WTC11 (cell line): ENCODE measurements around the gene GDF7. TPM values are rescaled to one million over a fixed set of nuclear protein-coding genes. Genes with fewer than 3 reads are reported as not detected.

Source experiments
- ATAC-seq: fragments of 200-7000 bp; cut with Tn5 transposase; 2 replicates; pipeline ENCODE4 v1.10.0; 2021; ENCODE audit warnings: mild to moderate bottlenecking, moderate library complexity
- CTCF ChIA-PET: fragments of 300-600 bp; sonication (Branson Sonifier 250); formaldehyde crosslinking; loops from one replicate; lab custom pipeline; 2021; ENCODE audit warnings: antibody characterized with exemption; lab: Charles Lee
- POLR2A ChIA-PET: fragments of 350-600 bp; sonication (Branson Sonifier 250); formaldehyde crosslinking; loops from one replicate; lab custom pipeline; 2021; ENCODE audit warnings: antibody characterized with exemption; lab: Charles Lee
- DNase-seq: peaks from one replicate; pipeline ENCODE4 v3.0.0; 2021; ENCODE audit warnings: low spot score
- H3K27ac Mint-ChIP-seq: 2 replicates; pipeline ENCODE4 v1.8.0; 2021; ENCODE audit warnings: mixed read lengths
- H3K27me3 Mint-ChIP-seq: 2 replicates; pipeline ENCODE4 v1.8.0; 2021; ENCODE audit warnings: low read depth, mild to moderate bottlenecking, moderate library complexity, mixed read lengths
- H3K36me3 Mint-ChIP-seq: 2 replicates; pipeline ENCODE4 v1.8.0; 2021; ENCODE audit warnings: mixed read lengths
- H3K4me1 Mint-ChIP-seq: 2 replicates; pipeline ENCODE4 v1.8.0; 2022; ENCODE audit warnings: mixed read lengths
- H3K4me3 Mint-ChIP-seq: 2 replicates; pipeline ENCODE4 v1.8.0; 2021; ENCODE audit warnings: mild to moderate bottlenecking, moderate library complexity, mixed read lengths
- H3K9me3 Mint-ChIP-seq: 2 replicates; pipeline ENCODE4 v1.8.0; 2021; ENCODE audit warnings: mixed read lengths
- GABPB1 ChIP-seq: sonication (generic); formaldehyde crosslinking; IDR thresholded peaks from 2 replicates; pipeline ENCODE4 v1.8.1; 2023; ENCODE audit warnings: mild to moderate bottlenecking, missing genetic modification reagents
- total RNA-seq: library from RNA; stranded (reverse); gene quantifications from 3 replicates; pipeline ENCODE4 v1.2.3, GENCODE V29; 2021
- TF ChIP-seq, protein P1 (sequence below): sonication (generic); formaldehyde crosslinking; IDR thresholded peaks from 2 replicates; pipeline ENCODE4 v1.8.1; 2023; ENCODE audit warnings: mild to moderate bottlenecking, missing genetic modification reagents

GDF7 gene
- total RNA-seq, 1 experiment from 2014 or later, result 0.55 TPM

DNA sequence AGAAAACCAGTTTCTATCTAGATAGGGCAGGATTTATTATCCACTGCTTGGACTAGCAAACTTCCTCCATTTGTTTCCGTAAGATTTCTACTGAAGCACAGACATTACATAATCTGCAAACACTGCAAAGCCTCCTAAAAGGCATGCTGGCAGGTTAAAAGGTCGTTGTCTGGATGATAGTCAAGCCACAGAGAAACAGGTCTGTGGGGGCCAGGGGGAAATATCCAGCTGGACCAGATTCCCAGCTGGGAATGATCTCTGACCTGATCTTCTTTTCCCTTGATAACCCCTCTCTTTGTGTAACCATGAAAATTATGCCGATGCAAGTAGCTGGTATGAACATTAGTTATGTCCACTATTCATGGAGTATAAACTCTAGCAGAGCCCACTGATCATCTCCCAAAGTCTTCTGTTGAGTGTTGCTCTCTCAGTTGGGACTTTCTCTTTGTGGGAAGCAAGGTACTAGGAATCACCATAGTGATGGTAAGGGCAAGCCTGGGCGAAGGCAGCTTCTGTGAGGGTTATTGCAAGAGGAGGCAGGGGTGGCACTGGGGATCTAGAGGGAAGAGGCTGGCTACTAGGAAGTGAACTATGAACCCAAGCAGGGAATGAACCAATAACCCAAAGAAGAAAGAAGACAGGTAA, 61.3 kb downstream of the GDF7 start:
- ChIA-PET POLR2A (no interaction called here), CTCF (no interaction called here)
- Mint-ChIP-seq H3K9me3 (no peaks in the 10 kb centered on the region), H3K27me3 (no peaks in the 10 kb centered on the region), H3K36me3 (no peaks in the 10 kb centered on the region), H3K27ac (peak overlapping the region; percentile 3; the same call in 1 of the 2 replicates), H3K4me1 (no peaks in the 10 kb centered on the region; the same call in 1 of the 2 replicates), H3K4me3 (no peak overlapping the region)
- ATAC-seq (no peak), DNase-seq (no peak)
- TF ChIP-seq, protein P1, sequence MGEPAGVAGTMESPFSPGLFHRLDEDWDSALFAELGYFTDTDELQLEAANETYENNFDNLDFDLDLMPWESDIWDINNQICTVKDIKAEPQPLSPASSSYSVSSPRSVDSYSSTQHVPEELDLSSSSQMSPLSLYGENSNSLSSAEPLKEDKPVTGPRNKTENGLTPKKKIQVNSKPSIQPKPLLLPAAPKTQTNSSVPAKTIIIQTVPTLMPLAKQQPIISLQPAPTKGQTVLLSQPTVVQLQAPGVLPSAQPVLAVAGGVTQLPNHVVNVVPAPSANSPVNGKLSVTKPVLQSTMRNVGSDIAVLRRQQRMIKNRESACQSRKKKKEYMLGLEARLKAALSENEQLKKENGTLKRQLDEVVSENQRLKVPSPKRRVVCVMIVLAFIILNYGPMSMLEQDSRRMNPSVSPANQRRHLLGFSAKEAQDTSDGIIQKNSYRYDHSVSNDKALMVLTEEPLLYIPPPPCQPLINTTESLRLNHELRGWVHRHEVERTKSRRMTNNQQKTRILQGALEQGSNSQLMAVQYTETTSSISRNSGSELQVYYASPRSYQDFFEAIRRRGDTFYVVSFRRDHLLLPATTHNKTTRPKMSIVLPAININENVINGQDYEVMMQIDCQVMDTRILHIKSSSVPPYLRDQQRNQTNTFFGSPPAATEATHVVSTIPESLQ, result no peak
- TF ChIP-seq GABPB1 (CRISPR knock-in tag), result peak; percentile 75

Other genes with a start within 250 kb of the GDF7 start
- gene RHOB, start 220.1 kb upstream of the GDF7 start, total RNA-seq, result 20.4 to 23.2 TPM (median 22.7 TPM) in 3 replicates
- gene HS1BP3, start 16.0 kb upstream of the GDF7 start, total RNA-seq, result 17.9 to 20.1 TPM (median 19.8 TPM) in 3 replicates
- gene LDAH, start 156.0 kb downstream of the GDF7 start, total RNA-seq, result 16.1 to 20.5 TPM (median 17.7 TPM) in 3 replicates